Urothelium cell line (cell line): ENCODE results near the gene SHPK.

ENCODE experiments used
- DNase-seq: peaks from one replicate; pipeline ENCODE4 v3.0.0; 2011; ENCODE audit warnings: low spot score, mixed read lengths
- FAIRE-seq: peaks from 2 replicates; lab custom pipeline; 2011; peaks lifted over from hg19 to GRCh38; lab: Jason Lieb, UNC

SHPK gene

DNA sequence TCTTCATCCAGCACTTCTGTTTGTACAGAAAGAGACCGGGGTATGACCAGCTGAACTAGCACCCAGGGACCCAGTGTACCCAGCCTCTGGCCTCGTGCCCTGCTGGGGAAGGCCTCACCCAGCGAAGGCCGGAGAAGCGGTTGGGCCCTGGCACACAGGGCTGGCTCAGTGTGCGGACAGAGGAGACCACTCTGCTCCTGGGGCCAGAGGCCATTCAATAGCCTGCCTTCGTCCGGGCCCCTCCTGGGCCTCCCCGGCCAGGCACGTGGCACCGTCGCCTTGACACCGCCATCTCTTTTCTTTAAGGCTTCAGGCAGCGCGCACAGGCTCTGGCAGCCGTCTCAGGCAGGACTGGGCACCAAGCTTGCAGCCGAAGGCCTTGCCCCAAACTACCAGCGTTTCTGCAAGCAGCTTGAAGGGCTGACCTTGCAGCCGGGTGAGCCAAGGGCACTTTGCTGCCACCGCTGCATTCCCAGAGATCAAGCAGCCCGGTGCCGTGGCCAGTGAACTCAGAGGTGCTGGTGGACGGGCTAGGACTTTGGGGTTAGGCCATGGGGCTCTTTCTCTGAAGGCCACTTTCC is 24.4 kb upstream of the SHPK start:
- DNase-seq = no peak
- FAIRE-seq = no peak

DNA sequence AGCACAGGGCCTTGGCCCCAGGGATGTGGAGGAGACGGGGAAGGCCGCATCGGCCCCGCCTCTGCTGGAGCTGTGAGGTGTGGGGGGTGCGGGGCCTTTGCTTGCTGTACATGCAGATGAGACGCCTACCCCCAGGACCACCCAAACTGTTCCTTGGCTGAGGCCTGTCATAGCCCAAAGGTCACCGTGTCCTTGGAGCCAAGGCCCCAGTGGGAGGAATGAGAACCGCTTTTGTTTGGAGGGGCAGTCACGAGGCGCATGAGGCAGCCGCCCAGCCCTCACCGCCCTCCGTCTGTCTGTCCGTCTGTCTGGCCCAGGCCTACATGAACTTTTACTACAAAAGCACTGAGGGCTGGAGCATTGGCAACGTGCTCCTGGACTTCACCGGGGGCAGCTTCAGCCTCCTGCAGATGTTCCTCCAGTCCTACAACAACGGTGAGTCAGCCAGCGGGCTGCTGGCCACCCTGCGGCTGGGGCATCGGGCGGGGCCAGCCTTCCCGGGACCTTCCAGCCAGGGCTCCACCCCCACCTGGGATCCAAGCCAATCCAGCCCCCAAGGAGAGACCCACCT is 23.6 kb upstream of the SHPK start:
- FAIRE-seq (no peak), DNase-seq (peak; percentile 66)

DNA sequence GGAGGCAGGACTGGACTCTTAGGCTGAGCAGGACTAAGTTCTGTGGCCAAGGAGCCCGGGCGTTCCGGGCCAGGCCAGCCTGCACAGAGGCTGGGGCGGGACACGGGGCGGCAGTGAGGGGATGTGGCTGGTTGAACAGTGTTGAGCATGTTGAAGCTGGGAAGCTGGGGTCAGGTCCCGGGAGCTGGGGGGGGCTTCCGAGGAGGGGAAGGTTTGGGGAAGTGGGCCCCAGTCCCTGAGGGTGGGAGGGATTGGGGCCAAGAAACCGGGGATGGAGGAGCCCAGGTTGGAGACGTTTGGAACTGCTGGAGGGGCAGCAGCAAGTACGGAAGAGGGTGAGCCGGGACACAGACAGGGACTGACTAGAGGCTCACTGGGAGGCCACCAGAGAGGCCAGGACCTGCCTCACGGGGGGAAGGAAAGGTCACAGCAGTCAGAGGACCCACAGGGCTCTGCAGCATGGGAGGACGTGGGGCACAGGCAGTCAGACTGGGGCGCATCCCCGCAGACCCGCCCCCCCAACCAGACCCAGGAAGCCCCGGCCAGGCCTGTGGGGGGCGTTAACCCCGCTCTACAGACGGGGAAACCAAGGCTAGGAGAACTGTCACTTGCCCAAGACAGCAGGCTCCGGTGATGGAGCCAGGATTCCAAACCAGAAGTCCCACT is 22.9 kb upstream of the SHPK start:
- FAIRE-seq (no peak), DNase-seq (no peak)

DNA sequence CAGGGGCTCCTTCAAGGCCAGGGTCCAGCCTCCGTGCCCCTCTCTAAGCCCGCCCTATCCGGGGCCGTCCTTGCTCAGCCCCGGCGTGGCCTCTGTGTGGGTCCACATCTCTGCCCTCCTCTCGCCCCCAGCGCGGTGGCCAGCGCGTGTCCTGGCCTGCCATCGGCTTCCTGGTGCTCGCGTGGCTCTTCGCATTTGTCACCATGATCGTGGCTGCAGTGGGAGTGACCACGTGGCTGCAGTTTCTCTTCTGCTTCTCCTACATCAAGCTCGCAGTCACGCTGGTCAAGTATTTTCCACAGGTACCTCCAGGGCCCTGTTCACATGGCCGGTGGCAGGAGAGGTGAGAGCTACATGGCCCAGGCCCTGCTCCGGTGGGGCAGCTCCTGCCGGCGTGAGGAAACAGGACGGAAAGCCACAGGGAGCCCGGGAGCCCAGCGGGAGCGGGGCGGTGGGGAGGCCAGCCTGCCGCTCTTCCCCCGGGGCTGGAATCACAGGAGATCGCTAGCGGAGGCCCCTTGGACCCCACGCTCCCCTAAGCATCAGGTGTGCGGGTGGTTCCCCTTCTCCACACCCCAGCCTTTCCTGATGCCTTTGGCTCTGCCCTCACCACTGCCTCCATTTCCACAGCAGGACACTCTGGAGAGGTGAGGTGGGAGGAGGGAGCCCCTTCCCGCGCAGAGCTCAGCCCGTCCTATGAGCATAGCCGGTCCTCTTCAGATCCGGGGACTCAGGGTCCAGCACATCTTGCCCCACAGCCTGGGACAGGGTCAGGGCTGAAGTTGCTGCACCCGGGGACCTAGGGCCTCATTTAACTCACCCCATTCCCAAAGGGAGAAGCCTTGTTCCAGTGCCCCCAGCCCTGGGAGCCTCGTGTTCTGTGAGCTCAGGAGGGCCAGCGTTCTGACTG is 22.1 kb upstream of the SHPK start:
- DNase-seq (no peak), FAIRE-seq (no peak)

DNA sequence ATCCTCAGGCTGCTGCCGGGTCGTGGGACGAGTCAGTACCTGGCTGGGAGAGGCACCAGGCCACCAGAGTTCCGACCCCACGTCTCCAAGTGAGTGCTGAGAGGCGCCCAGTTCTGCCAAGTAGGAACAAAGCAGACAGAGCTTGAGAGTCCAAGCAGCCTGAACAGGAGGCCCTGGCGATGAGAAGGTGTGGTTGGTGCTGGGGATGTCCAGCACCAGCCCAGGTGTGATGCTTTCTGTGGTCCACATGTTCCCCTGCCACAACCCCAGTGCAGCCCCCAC is 21.5 kb upstream of the SHPK start:
- DNase-seq = no peak
- FAIRE-seq = no peak

DNA sequence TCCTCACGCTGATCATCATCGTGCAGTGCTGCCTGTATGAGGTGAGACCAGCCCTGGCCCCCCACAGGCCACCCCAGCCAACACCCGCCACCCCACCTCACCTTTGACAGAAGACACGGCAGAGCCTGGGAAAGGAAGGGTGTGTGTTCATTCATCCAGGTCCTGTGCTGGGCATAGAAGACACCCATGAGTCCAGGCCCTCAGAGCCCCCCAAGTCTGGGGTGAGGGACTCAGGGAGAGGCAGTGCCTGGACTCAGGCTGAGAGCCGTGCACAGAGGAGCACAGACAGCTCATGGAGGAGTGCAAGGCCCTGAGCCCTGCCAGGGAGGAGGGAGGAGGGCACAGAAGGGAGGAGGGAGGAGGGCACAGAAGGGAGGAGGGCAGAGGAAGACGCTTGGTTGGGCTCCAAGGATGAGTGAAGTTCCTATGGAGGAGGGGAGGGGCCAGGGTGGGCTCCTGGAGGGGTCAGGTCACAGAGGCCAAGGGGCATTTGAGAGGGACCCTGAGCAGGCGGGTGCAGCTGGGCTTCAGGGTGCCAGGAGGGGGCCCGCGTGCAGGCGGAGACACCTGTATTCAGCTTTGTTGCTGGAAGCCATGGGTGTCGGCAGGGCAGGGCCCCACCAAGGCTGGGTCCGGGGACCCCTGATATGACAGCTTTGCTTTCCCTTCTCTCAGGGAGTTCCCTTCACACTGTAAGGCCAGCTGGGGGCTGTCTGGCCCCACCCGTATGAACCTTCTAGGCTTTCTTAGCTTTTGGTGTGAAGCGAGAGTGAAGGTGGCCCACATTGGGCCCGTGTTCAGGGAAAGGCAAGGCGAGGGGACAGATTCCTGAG is 20.9 kb upstream of the SHPK start:
- no peak for FAIRE-seq
- DNase-seq = no peak

DNA sequence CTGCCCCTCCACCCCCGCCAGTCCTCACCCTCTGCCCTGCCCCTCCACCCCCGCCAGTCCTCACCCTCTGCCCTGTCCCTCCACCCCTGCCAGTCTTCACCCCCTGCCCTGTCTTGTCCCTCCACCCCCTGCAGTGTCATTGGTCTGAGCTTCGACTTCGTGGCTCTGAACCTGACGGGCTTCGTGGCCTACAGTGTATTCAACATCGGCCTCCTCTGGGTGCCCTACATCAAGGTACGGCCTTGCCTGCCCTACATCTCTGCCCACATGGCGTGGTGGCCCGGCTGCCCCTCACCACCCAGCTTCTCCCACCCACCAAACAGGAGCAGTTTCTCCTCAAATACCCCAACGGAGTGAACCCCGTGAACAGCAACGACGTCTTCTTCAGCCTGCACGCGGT is 20.3 kb upstream of the SHPK start:
- DNase-seq (no peak), FAIRE-seq (no peak)

DNA sequence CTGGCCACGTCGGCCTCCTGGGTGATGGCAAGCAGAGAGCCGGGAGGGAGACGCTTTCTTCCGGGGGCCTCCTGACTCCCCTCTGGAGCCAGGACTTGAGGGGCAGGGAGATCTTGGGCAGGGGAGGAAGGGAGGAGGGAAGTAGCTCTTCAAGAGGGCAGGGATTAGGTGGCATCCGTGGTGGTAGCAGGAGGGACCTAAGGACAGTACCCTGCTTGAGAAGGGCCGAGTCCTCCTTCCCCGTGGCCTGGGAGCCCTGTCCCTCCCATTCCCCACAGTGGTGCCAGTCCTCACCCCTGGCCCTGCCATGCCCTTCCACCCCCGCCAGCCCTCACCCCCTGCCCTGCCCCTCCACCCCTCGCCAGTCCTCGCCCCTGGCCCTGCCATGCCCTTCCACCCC is 19.7 kb upstream of the SHPK start:
- FAIRE-seq = no peak
- DNase-seq = no peak

DNA sequence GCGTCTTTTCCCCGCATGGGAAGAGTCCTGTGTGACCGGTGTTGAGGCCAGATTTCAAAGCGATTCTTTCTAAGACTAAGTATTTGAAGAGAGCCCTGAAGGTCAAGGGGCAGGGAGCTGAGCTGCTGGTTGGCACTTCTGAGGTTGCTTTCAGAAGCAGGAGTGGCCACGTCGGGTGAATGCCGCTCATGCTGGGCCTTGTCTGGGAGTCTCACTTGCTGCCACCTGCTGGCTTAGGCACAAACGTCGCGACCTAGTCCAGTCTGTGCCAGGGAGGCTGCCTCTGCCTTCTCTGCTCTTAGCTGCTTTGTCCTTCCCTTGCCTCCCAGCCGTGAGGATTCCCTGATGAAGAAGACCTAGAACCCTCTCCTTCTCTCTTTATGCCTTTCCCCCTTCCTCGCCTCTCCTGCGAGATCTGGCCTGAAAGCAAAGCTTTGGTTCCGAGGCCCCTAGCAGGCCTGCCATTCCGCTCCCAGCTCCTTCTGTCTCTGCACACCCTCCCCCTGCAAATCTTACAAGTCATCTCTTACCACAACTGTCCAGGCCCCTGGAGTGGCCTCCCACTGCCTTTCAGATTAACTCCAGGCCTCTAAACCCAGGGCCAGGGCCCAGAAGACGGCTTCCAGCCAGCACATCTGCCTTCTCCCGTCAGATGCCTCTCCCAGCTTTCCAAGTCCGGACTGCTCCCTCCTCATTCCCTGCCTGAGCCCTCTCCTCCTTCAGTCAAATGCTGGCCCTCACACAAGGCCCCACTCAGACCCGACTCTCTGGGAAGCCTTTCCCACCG is 11.9 kb upstream of the SHPK start:
- peak; percentile 30 for DNase-seq
- FAIRE-seq = no peak

DNA sequence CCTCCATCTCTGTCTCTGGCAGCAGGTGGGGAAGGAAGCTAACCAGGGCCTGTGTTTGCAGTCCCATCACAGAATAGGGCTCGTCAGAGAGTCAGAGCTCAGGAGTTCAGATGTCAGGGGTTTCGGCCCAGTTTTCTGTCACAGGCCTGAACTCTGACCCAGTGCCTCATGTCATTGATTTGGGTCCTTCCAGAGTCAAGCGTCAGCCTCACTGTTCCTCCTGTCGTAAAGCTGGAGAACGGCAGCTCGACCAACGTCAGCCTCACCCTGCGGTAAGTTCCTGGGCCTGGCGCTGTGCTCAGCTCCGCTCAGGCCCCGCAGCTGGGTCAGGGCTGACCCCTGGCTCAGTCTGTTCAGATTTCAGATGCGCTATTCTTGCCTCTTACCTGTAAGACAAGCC is 11.2 kb upstream of the SHPK start:
- FAIRE-seq (no peak), DNase-seq (no peak)

DNA sequence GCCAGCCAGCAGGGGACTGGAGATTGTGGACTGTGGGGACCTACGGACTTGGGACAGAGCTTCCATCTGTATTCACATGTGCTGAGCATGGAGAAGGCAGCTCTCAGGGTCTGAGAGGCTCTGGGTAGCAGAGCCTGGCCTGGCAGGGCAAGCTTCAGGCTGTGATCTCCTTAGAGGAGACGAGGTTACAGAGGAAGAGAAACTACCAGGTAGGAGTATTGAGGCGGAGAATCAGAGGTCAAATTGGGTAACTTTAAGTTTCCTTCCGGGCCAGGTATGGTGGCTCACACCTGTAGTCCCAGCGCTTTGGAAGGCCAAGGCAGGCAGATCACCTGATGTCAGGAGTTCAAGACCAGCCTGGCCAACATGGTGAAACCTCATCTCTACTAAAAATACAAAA is 9.3 kb upstream of the SHPK start:
- FAIRE-seq (no peak), DNase-seq (no peak)

DNA sequence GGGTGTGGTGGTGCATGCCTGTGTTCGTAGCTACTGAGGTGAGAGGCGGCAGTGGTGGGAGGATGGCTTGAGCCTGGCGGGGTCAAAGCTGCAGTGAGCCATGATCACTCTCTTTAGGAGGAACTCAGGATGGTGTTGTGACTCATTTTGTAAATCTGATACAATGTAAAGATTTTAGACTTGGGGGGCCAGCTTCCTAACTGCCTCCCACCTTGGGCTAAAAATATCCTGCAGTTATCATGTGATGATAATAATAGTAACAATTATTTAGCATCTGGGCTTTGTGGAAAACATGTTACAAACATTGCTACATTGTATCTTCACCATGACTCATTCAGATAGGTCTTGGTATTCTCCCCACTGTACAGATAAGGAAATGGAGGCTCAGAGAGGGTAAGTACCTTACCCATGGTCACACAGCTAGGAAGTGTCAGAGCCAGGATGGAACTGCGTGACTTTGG is 7.9 kb upstream of the SHPK start:
- FAIRE-seq (no peak), DNase-seq (no peak)

DNA sequence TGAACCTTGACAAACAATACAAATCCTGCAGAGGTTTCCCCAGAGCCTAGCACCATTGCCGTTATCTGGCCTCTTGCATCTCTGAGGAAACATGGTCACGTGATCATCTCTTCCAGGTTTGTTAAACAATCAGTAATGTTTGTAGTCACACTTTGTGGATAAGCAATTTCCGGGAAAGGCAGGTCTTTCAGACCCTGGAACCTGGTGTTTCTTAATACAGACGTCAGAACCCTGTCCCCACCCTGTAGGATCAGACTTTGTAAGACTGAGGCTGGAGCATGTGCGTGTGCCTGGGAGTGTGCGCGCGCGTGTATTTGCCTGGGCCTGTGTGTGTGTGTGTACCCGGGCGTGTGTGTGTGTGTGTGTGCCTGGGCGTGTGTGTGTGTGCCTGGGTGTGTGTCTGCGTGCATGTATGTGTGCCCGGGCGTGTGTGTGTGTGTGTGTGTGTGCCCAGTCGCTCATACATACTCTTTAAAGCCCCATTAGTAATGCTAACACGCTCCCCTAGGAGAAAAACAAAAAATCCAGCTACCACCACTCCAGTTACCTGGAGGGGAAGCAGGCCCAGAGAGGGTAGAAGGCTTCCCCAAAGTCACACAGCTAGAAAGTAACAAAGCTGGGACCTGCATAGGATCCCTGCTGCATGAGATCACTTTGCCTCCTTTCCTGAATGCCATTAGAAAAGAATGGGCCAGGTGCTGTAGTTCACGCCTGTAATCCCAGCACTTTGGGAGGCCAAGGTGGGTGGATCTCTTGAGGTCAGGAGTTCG is 5.9 kb upstream of the SHPK start:
- FAIRE-seq (no peak), DNase-seq (no peak)

DNA sequence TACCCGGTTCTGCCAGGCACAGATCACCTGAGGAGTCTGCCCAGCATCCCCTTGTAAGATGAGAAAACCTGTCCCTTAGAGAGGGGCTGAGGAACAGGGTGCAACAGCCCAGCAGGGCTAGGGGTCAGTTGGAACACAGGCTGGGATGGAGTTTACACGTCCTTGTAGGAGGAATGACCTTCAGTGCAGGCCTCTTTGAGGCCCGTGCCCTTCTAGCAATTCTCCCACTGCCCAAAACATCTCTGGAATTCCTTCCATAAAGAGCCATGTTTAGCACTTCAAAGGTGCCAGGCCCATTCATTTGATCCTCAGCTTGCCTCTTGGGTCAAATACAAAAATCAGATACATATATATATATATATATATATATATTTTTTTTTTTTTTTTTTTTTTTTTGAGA is 5.0 kb upstream of the SHPK start:
- no peak for FAIRE-seq
- DNase-seq = no peak

DNA sequence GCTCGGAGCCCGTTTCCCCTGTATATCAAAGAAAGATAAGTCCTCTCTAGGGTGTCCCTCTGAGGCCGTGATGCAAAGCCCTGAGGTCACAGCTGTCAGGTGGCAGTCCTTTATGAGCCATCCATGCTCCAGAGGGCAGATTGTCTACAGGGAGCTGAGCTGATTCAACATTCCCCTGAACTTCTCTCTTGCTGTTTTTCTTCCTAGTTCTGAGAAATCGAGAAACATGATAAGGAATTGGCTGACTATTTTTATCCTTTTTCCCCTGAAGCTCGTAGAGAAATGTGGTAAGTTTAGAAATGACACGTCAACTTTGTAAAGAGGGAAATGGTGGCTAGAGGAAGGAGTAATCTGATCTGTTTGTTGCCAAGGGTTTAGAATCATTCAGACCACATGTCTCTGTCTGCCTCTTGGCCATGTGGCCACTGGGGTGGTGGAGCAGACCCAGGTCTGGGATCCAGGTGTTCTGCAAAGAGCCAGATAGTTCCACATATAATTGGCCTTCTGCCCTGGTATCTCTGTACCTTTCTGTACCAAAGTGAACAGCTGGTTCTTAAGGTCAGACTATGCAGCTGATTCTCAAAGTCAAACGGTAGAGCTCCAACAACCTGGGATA is 4.0 kb upstream of the SHPK start:
- DNase-seq (no peak), FAIRE-seq (no peak)

DNA sequence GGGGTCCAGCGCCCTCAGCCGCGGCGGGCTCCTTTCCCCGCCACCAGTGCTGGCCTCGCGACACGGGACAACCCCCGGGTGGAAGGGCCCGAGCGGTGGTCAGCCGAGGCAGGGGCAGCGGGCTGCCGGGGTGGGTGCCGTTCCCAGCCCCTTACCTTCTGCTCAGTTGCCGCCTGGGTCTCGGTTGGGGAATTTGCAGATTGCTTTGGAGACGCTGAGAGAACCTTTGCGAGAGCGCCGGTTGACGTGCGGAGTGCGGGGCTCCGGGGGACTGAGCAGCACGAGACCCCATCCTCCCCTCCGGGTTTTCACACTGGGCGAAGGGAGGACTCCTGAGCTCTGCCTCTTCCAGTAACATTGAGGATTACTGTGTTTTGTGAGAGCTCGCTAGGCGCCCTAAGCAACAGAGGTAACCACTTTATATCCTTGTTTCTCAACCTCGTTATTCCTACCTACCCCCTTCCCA is 891 bp upstream of the SHPK start:
- DNase-seq (no peak), FAIRE-seq (no peak)

DNA sequence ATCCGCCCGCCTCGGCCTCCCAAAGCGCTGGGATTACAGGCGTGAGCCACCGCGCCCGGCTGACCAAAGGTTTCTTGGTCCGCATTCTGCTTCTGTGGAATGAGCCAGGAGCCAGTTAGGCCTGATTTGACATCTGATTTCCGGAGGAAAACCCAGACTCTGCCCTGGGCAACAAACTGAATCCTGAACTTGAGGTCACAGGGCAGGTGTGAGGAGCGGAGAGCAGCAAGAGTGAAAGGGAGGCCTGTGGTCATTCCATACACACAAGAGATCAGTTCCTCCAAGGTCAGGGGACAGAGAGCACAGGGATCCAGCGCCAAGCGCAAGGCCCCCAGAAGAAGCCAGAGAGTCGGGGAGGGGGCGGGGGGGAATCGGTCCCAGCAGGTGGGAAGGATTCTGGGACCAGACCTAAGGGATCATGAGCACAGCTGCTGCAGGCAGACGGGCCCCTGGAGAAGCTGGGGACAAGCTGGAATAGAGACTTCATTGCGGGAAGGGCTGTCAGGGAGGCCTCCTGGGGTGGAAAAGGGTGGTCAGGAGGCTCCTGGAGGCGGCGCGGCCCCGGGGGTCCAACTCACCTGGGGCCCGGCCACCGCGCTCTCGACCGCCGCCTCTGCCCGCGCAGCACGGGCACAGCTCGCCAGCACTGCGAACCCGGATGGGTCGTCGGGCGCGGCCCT is 436 bp downstream of the SHPK start:
- DNase-seq (no peak), FAIRE-seq (no peak)

DNA sequence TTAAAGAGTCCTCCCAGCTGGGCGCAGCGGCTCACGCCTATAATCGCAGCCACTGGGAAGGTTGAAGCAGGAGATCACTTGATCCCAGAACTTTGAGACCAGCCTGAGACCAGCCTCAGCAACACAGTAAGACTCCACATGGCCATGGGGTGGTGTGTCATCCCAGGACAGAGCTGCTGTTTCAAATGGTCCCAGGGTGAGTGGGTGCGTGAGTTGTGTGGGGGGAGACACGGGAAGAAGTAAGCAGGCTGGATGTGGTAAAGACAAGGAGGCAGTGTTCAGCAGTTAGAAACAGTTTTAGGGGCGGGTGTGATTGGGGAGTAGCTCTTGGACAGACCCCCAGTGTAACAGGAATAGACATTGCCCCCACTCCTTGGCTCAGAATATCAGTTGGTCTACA is 3.8 kb downstream of the SHPK start:
- FAIRE-seq (no peak), DNase-seq (no peak)
